ENCODE measurements around the gene RASSF1. TPM values are rescaled to one million over a fixed set of nuclear protein-coding genes. Genes with fewer than 3 reads are reported as not detected.

Gene RASSF1
- total and polyA plus RNA-seq, 2 of the 13 experiments (the other 11 are each of a cell fraction or from before 2014, with no cell fraction given) = 10.2 to 27.5 TPM

- H3K36me3 ChIP-seq (replicated peaks in 1 of 2; ENCODE audit: control insufficient read depth in 1 of 2, insufficient read depth in 2 of 2, low read length in 2 of 2) = peaks cover 22 to 39% of the 10 kb centered on the region in 2 experiments
- ChIA-PET POLR2A (no interaction called here), CTCF (ENCODE audit: low intra/inter-chr PET ratio, low total read pairs) (no interaction called here)
- DNase-seq (ENCODE audit: low spot score) (no peak), ATAC-seq (no peak), FAIRE-seq (no peak)
- H3K4me3 ChIP-seq (replicated peaks in 1 of 3; ENCODE audit: insufficient read depth in 1 of 3, low read depth in 2 of 3, low read length in 3 of 3) = no peak overlapping the region
- H3K27ac ChIP-seq (ENCODE audit: extremely low read length, insufficient read depth, low read length) = no peak overlapping the region
- no TSS peak for BruUV-seq (replicated peaks)
- in situ Hi-C loops (cut with HindIII; ENCODE audit: extremely low pct_ligation_motif_present, low pct_unique_long_range_greater_than_20kb) = no loop called here
- 98% methylated on average over 13 of the region's 19 CpGs for WGBS (ENCODE audit: low lambda C conversion rate)
- H3K27me3 ChIP-seq (ENCODE audit: control insufficient read depth in 1 of 2, insufficient read depth in 2 of 2, low read length in 2 of 2) = no peaks in the 10 kb centered on the region; a peak in 1 of 5 replicates
- H4K20me1 ChIP-seq (ENCODE audit: insufficient read depth, low read length) = peaks cover 12% of the 10 kb centered on the region
- H3K9ac ChIP-seq (ENCODE audit: insufficient read depth, low read depth, low read length) = no peak overlapping the region
- no peak overlapping the region for H3K4me2 ChIP-seq (ENCODE audit: low read depth, low read length)
- peaks cover 55% of the 10 kb centered on the region for H3K79me2 ChIP-seq (ENCODE audit: insufficient read depth, low read length)
- no peak overlapping the region for H2AFZ ChIP-seq (ENCODE audit: low read length)
- intact Hi-C loops (cut with micrococcal nuclease; ENCODE audit: unreplicated experiment) = no loop called here
- TF ChIP-seq GLMP (CRISPR knock-in tag; IDR thresholded peaks at IDR 0.05; ENCODE audit: borderline replicate concordance) = no peak
- TF ChIP-seq RFX3 (CRISPR knock-in tag; IDR thresholded peaks at IDR 0.05) = no peak
- TF ChIP-seq KLF6 (CRISPR knock-in tag; IDR thresholded peaks at IDR 0.05) = no peak
- no peak for TF ChIP-seq SATB2 (CRISPR knock-in tag; IDR thresholded peaks at IDR 0.05)
- no peak for TF ChIP-seq ZNF841 (CRISPR knock-in tag; IDR thresholded peaks at IDR 0.05; ENCODE audit: borderline replicate concordance)
- TF ChIP-seq MTF2 (CRISPR knock-in tag; IDR thresholded peaks at IDR 0.05; ENCODE audit: borderline replicate concordance) = no peak
- no peak for TF ChIP-seq ZKSCAN8 (CRISPR knock-in tag; IDR thresholded peaks at IDR 0.05; ENCODE audit: borderline replicate concordance)
- no peak for TF ChIP-seq ZNF549 (CRISPR knock-in tag; IDR thresholded peaks at IDR 0.05)
- TF ChIP-seq FOXM1 (CRISPR knock-in tag; IDR thresholded peaks at IDR 0.05) = no peak
- no peak for TF ChIP-seq ZNF674 (CRISPR knock-in tag; IDR thresholded peaks at IDR 0.05; ENCODE audit: low read depth)
- TF ChIP-seq TFDP1 (CRISPR knock-in tag; IDR thresholded peaks at IDR 0.05; ENCODE audit: borderline replicate concordance) = no peak
- no peak for TF ChIP-seq ZNF510 (CRISPR knock-in tag; IDR thresholded peaks at IDR 0.05; ENCODE audit: low read depth)
- TF ChIP-seq LCORL (IDR thresholded peaks at IDR 0.05) = no peak
- no peak for TF ChIP-seq LCORL (CRISPR knock-in tag; IDR thresholded peaks at IDR 0.05)
- TF ChIP-seq POLR2A (IDR thresholded peaks at IDR 0.05; ENCODE audit: insufficient read depth in 1 of 2, low read depth in 2 of 2, low read length in 2 of 2) = no peak
- no peaks in the 10 kb centered on the region for H3K9me3 ChIP-seq (ENCODE audit: low read length)
- H3K4me1 ChIP-seq (ENCODE audit: insufficient read depth, low read length) = peaks cover 58% of the 10 kb centered on the region
Observed at GRCh38 chr3:50331364-50331907, 9.2 kb downstream of the RASSF1 start.
